HEK293 (cell line): Measurements from ENCODE around the gene PRRC2C.

Experiments used
- CTCF ChIA-PET: fragments of 350-600 bp; formaldehyde crosslinking; extraction: SDS; loops from one replicate; lab custom pipeline; 2021; ENCODE audit warnings: antibody characterized with exemption; lab: Yijun Ruan, JAX
- POLR2A ChIA-PET: fragments of 300-600 bp; formaldehyde crosslinking; extraction: SDS; loops from one replicate; lab custom pipeline; 2020; ENCODE audit warnings: antibody characterized with exemption, inconsistent platforms; lab: Yijun Ruan, JAX
- H3K27ac ChIP-seq: fragments of 200-500 bp; sonication (Bioruptor generic); 2 replicates; pipeline ENCODE4 v1.5.1; 2014; ENCODE audit warnings: low read depth, low read length, control low read depth, inconsistent platforms; ENCODE audit errors: extremely low read depth
- H3K36me3 ChIP-seq, 2 experiments: fragments of 200-500 bp in 1 of 2; sonication (Bioruptor generic) in 1 of 2; 1 replicate in 1 of 2; 2 replicates in 1 of 2; pipeline ENCODE4 v1.5.1; 2014 to 2017; ENCODE audit warnings: inconsistent platforms in 2 of 2, low read length in 2 of 2; ENCODE audit not compliant: control insufficient read depth in 2 of 2, insufficient read depth in 1 of 2
- H3K4me1 ChIP-seq: fragments of 200-500 bp; sonication (Bioruptor generic); 2 replicates; pipeline ENCODE4 v1.5.1; 2014; ENCODE audit warnings: mild to moderate bottlenecking, low read length, inconsistent platforms; ENCODE audit not compliant: control insufficient read depth, insufficient read depth
- H3K4me3 ChIP-seq: 2 replicates; pipeline ENCODE4 v1.5.1; 2011; ENCODE audit warnings: low read depth, mild to moderate bottlenecking, control low read depth, low read length, moderate library complexity
- H3K9me3 ChIP-seq: fragments of 200-500 bp; sonication (Bioruptor generic); 2 replicates; pipeline ENCODE4 v1.5.1; 2014; ENCODE audit warnings: low read depth, low read length, inconsistent platforms; ENCODE audit not compliant: control insufficient read depth, insufficient read depth
- GLI2 ChIP-seq: fragments of 450-650 bp; formaldehyde crosslinking; IDR thresholded peaks from 2 replicates; pipeline ENCODE4; 2017; ENCODE audit warnings: missing biosample characterization, missing genetic modification characterization, low read depth, borderline replicate concordance
- IKZF3 ChIP-seq: fragments of 450-650 bp; IDR thresholded peaks from 2 replicates; pipeline ENCODE4 v1.5.0; 2018; ENCODE audit warnings: missing biosample characterization, mild to moderate bottlenecking, missing genetic modification characterization, moderate library complexity
- OVOL3 ChIP-seq: fragments of 450-650 bp; formaldehyde crosslinking; IDR thresholded peaks from 2 replicates; pipeline ENCODE4 v1.5.1; 2016; ENCODE audit warnings: missing biosample characterization, missing genetic modification characterization
- ZBTB11 ChIP-seq: fragments of 450-650 bp; formaldehyde crosslinking; conservative IDR thresholded peaks from 2 replicates; pipeline ENCODE4 v1.5.1; 2016; ENCODE audit warnings: low read depth, missing biosample characterization, missing genetic modification characterization
- ZBTB49 ChIP-seq: fragments of 450-650 bp; formaldehyde crosslinking; IDR thresholded peaks from 2 replicates; pipeline ENCODE4 v1.5.1; 2016; ENCODE audit warnings: missing biosample characterization, missing genetic modification characterization, low read depth
- ZBTB6 ChIP-seq: fragments of 450-650 bp; formaldehyde crosslinking; IDR thresholded peaks from 2 replicates; pipeline ENCODE4 v1.5.1; 2017; ENCODE audit warnings: missing biosample characterization, missing genetic modification characterization
- ZNF133 ChIP-seq: fragments of 450-650 bp; formaldehyde crosslinking; IDR thresholded peaks from 2 replicates; pipeline ENCODE4 v1.5.1; 2016; ENCODE audit warnings: missing biosample characterization, missing genetic modification characterization
- ZNF146 ChIP-seq: fragments of 450-650 bp; formaldehyde crosslinking; IDR thresholded peaks from 2 replicates; pipeline ENCODE4 v1.5.1; 2016; ENCODE audit warnings: missing biosample characterization, missing genetic modification characterization
- ZNF248 ChIP-seq: fragments of 450-650 bp; formaldehyde crosslinking; IDR thresholded peaks from 2 replicates; pipeline ENCODE4 v1.5.1; 2017; ENCODE audit warnings: missing biosample characterization, missing genetic modification characterization
- ZNF26 ChIP-seq: fragments of 450-650 bp; formaldehyde crosslinking; IDR thresholded peaks from 2 replicates; pipeline ENCODE4 v1.5.1; 2016; ENCODE audit warnings: missing biosample characterization, missing genetic modification characterization
- ZNF280D ChIP-seq: fragments of 450-650 bp; formaldehyde crosslinking; IDR thresholded peaks from 2 replicates; pipeline ENCODE4 v1.5.1; 2016; ENCODE audit warnings: missing biosample characterization, missing genetic modification characterization
- ZNF394 ChIP-seq: fragments of 450-650 bp; formaldehyde crosslinking; IDR thresholded peaks from 2 replicates; pipeline ENCODE4 v1.5.1; 2016; ENCODE audit warnings: missing biosample characterization, missing genetic modification characterization, mild to moderate bottlenecking, moderate library complexity, borderline replicate concordance
- ZNF449 ChIP-seq: fragments of 450-650 bp; formaldehyde crosslinking; IDR thresholded peaks from 2 replicates; pipeline ENCODE4 v1.5.1; 2017; ENCODE audit warnings: missing biosample characterization, mild to moderate bottlenecking, missing genetic modification characterization, moderate library complexity
- ZNF660 ChIP-seq: fragments of 450-650 bp; IDR thresholded peaks from 2 replicates; pipeline ENCODE4 v1.5.1; 2018; ENCODE audit warnings: missing biosample characterization, mild to moderate bottlenecking, missing genetic modification characterization
- ZNF707 ChIP-seq: fragments of 450-650 bp; formaldehyde crosslinking; IDR thresholded peaks from 2 replicates; pipeline ENCODE4 v1.5.1; 2016; ENCODE audit warnings: missing biosample characterization, missing genetic modification characterization
- ZNF776 ChIP-seq: fragments of 450-650 bp; formaldehyde crosslinking; IDR thresholded peaks from 2 replicates; pipeline ENCODE4 v1.5.0; 2017; ENCODE audit warnings: missing biosample characterization, missing genetic modification characterization, borderline replicate concordance
- ZSCAN4 ChIP-seq: fragments of 450-650 bp; formaldehyde crosslinking; IDR thresholded peaks from 2 replicates; pipeline ENCODE4 v1.5.1; 2017; ENCODE audit warnings: missing biosample characterization, missing genetic modification characterization

The PRRC2C gene

GRCh38 chr1:171622152-171622462 is 136.8 kb downstream of the PRRC2C start, which contains the start of gene MYOCOS (continued):
- no peak for TF ChIP-seq ZSCAN4 (tag by site-specific recombination)
- no peak for TF ChIP-seq ZNF146
- no peak for TF ChIP-seq ZNF248
- no peak for TF ChIP-seq GLI2 (tag by site-specific recombination)
- no peak for TF ChIP-seq ZBTB11
- no peak for TF ChIP-seq ZNF394 (tag by site-specific recombination)
- TF ChIP-seq IKZF3 (tag by site-specific recombination) = no peak

GRCh38 chr1:171623651-171624331 is 138.5 kb downstream of the PRRC2C start:
- no peaks in the 10 kb centered on the region for H3K36me3 ChIP-seq
- H3K4me1 ChIP-seq = no peaks in the 10 kb centered on the region
- ChIA-PET POLR2A (no interaction called here), CTCF (no interaction called here)
- no peak overlapping the region for H3K27ac ChIP-seq
- H3K9me3 ChIP-seq = no peaks in the 10 kb centered on the region
- H3K4me3 ChIP-seq = no peak overlapping the region
- TF ChIP-seq OVOL3 = no peak
- TF ChIP-seq ZNF660 (tag by site-specific recombination) = no peak
- TF ChIP-seq ZBTB6 (tag by site-specific recombination) = no peak
- no peak for TF ChIP-seq ZNF776 (tag by site-specific recombination)
- no peak for TF ChIP-seq ZBTB11
- no peak for TF ChIP-seq ZNF133 (tag by site-specific recombination)
- TF ChIP-seq ZNF707 = no peak
- TF ChIP-seq ZNF280D (tag by site-specific recombination) = no peak
- no peak for TF ChIP-seq ZBTB49
- TF ChIP-seq ZNF449 = no peak
- TF ChIP-seq ZNF26 (tag by site-specific recombination) = no peak
- TF ChIP-seq GLI2 (tag by site-specific recombination) = no peak
